Ureter (tissue), 1 donor: ENCODE measurements around the gene TIMP4. TPM values are rescaled to one million over a fixed set of nuclear protein-coding genes. Genes with fewer than 3 reads are reported as not detected.

Experiments
- DNase-seq: peaks from one replicate; pipeline ENCODE4 v3.0.0-alpha.2; 2020; ENCODE audit warnings: low spot score
- total RNA-seq: library from RNA; stranded (reverse); gene quantifications from one replicate; pipeline ENCODE4 v1.2.4, GENCODE V29; 2023
- donor health status: DM: yes; HTN: yes; CAD: no.

TIMP4 gene
- total RNA-seq, 1 donor from 2014 or later, result 16.5 TPM

DNA sequence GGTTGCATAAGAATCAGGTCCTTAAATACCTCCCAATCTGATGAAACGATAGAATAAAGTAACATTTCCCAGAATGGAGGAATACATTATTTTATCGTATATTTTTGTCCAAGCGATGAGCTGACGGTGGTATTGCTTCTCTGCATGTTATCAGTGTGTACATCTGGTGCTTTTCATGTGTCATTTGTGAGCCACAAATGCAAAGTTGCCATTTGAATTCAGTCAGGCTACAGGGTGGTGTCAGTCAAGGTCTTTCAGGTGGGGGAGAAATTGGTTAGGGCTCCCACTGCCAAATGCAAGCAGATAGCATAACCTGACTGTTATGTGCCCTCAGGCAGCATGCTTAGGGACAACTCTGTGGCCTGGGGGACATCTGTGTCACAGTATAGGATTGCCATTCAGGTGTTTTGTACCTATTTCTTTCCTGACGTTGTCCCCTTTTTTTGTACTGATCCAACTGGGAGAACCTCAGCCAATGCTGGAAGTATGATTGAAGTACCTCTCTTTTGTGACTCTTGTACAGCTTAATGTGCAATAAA is 26.5 kb upstream of the TIMP4 start:
- DNase-seq, result no peak

DNA sequence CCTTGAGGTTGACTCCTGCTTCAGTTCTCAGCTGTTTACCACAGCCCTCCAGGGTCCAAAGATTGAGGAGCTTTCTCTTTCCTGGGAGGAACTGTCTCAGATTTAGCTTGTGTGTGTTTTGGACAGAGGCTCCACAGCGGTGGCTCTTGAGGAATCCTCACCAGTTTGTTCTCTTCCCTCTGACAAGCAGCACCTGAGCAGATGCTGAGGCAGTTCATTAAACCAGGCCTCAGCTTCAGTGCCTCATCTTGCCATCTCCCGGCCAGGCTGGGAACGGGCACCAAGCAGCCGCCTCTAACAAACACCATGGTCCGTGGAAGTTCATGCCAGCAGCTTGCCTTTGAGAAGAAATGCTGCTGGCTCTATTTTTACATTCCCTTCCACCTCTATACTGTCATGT is 25.8 kb upstream of the TIMP4 start:
- no peak for DNase-seq

DNA sequence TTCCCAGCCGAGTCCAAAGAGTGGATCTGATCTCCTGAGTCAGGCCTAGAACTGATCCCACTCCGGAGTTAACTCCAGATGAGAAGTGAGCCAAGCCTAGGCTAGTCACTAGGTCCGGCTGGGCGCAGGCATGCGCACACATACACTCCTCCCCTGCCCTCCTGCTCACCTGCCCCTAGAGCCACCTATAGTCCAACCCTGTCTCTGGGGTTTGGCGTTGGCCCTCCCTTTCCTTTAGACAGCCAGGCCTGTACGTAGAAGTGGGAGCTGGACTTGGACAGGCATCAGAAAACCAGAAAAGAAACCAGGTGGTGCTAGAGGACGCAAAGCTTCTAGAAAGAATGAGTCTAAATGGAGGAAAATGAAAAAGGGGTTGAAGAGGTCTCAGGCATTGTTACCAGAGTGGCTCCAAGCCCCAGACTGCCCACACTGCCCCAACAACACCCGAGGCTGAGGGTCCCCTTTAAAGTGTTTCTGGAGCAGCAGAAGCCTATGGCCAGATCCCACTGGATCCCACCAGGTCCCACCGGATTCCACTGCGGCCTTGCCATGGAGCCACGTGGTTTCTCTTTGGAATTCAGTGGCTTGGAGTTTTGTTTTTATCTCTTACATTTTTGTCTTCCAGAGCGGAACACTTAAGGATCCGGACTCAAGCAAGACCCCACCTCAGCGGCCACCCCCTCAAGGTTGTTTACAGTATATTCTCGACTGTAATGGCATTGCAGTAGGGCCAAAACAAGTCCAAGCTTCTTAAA is 24.2 kb upstream of the TIMP4 start:
- no peak for DNase-seq

DNA sequence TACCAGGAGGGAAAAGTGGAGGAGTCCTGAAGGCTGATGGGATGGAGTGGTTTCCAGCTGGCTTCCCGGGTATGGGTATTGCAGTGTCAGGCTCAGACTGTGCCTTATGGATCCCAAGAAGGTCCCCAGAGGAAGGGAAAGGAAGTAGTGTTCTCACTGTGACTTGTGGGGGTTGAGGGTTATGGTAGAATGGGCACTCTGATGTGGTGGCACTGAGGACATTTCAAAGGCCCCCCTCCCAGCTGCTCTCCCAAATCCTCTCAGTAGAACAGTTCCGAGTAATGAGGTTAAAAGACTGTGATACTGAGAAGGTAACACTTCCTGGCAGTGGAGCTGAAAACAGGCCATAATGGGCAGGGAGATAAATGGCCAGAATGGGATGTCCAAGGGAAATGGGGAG is 23.1 kb upstream of the TIMP4 start:
- no peak for DNase-seq

DNA sequence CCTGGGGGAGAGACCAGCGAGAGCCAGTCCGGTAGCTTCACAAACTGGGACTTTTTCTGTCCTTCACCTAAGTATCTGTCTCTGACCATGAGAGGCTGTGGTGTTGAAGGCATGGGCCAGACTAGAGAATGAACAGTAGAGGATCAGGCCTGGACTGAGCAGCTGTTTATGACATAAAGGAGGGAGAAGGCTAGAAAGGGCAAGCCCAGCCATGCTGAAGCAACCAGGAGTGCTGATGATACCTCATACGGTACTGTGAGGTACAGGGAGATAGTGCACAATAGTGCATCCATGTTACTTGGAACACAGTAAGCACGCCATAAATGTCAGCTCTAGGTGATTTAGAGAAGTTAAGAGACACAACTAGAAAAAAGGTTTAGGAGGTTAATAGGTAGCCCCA is 22.6 kb upstream of the TIMP4 start:
- no peak for DNase-seq

DNA sequence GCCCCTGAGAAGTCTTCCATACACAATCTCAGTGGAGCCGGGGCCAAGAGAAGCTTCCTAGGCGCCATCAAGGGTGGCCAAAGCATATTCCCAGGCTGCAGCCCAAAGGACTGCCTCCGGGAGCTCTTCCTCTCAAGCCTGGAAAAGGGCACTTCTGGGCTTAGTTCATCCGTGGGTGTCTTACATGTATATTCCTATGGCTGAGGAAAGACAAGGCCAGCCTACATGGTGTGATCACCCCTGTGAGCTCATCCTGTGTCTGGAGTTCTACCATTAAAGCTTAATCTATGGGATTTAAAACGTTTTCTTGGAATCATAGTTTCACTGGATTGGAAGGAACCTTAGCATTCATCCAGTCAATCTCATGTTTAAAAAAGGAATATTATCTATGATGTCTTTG is 21.9 kb upstream of the TIMP4 start:
- no peak for DNase-seq

DNA sequence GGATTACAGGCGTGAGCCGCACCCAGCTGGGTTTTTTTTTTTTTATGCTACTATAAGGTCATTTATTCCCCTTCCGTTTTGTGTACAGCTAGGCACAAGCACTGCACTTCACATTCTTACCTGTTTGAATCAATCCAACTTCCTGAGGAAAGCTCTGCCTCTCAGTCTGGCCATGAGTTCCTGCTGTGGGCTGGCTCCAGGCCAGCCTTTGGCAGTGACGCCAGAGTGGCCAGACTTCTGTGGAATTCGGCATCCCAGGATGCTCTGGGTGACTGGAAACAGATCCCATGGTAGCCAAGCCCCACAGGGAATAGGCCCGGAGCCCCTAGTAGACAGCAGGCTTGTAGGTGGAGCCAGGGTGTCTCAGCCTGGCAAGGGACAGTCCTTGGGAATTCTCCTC is 21.5 kb upstream of the TIMP4 start:
- peak; percentile 75 for DNase-seq

DNA sequence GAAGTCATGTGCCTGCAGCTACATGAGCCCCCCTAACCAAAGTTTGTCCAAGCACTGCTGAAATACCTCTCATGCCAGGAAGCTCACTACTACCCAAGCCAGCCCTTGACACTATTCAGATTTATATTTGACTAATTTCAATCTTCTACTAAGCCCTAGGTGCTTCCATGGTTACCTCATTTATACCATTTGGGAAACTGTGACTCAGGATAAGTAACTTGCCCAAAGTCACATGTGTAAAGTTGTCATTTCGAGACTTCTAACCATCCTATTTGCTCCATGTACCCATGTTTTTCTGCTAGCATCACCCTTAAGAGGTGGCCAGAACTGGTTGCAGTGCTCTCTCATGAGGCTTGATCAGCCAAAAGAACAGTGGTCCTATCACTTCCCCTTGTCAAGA is 20.7 kb upstream of the TIMP4 start:
- no peak for DNase-seq

DNA sequence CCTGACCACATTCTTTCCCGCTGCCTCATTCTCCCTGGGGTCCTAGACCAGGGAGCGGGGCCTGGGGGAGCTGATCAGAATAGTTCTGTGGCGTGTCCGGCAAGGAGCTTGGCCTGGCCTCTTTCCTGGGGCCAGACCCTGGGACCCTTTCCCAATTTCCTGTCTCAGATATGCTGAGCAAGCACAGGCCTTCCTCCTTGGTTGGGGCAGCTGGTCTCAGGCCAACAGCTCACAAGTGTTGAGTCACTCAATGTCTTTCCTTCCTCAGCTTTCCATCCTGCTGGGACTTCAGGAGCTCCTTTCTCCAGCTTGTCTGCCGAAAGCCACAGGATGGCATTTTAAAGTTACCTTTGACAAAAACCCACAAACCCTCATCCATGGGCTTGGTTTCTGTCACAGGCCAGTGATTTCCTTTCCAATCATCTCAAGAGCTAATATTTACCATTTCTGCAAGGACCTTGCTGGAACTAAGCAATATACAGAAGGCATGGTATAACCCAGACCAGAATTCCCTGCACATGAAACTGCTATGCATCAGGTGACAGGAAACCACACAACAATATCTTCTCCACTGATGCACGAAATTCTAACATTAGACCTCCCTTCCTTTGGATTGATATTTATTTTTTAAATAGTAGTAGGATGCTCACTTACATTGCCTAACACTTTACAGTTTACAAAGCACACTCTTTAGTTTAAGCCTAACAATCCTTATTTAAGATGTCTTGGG is 19.5 kb upstream of the TIMP4 start:
- no peak for DNase-seq

DNA sequence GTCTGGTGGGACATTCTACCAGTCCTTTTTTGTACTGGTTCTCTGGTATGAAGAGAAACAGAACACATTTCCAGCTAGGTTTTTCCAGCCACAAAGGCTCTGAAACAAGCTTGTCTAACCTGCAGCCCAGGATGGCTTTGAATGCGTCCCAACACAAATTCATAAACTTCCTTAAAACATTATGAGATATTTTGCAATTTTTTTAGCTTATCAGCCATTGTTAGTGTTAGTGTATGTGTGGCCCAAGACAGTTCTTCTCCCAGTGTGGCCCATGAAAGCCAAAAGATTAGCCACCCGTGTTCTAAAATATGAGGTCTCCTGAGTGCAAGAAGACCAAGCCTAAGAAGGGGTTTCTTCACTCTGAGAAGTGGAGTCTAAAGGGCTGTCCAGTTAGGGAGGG is 18.4 kb upstream of the TIMP4 start:
- no peak for DNase-seq

DNA sequence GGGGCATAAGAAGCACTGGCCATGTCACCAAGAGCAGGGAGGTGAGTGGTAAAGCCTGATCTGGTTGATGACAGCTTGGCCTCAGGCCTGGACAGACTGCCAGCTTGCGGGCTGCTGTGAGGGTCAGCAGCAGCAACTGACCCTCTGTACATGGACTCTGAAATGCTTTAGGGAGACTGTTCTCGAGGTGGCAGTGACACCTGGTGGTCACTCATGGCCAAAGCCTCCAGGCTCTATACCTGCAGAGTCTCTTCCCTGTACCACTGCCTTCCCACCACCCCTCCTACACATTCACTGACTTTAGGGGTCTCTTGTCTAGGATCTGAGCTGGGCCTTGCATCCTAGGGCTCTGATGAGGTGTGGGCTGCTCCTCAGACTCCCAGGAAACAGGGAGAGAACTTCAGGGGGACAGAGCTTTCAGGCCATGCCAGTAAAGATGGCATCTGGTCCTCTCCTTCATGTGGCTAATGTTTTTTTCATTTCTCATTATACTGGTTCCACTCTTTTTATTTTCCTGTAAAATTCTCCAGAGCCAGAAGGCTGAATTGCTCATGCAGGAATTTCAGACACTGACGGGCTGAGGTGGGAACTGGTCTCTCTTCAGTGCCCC is 17.2 kb upstream of the TIMP4 start:
- peak; percentile 59 for DNase-seq

DNA sequence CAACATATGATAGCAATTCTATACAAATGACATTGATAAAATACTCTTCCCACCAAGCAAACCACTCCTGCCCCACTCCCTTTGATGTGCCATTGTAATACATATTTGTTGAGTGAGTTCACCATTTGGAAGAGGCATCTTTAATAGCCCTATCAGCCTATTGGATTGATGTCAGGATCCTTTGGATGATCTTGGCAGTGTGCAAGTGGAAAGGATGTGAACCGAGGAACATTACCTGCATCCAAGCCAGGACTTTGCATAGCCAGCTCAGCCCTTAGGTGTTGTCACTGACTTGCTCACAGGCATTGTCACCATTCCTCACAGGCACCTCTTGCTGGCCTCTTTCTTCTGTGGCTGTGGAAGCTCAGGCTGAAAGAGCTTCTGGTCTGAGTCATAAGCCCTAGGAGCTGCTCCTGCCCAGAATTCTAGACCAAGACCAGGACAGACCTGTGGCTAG is 16.5 kb upstream of the TIMP4 start:
- DNase-seq, result no peak

DNA sequence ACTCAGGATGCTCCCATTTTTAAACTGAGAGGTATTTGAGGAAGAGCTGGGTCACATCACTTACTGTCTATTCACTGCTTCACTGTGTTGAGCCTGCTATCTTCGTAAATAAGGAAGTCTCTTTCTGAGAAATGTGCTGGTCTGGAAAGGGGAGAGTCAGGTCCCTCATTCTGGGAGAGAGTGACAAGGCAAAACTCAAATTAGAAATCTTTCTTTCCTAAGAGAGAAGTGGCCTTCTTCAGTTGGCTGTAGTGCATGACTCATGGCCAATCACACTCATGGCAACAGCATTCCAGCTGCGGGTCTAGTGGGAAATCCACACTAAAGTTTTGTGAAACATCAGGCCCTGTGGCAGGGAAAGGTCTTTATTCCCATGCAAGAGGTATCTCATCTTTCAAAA is 11.5 kb upstream of the TIMP4 start:
- no peak for DNase-seq

DNA sequence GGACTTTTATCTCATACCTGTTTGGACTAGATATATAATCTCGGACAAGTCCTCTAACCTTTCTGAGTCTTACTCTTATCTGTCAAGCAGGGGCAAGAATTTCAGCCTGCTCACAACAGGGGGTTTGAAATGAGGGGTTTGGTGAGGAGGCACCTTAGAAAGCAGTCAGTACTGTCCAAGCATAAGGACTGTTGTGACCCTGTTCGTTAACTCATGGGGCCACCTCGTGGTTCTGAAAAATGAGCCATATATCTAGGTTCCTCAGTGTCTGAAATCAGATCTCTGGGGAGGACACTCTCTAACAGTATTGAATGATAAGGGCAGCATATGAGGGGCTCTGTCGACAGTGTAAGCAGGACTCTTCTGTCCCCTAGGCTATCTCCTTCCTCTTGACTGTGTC is 7.2 kb upstream of the TIMP4 start:
- no peak for DNase-seq

DNA sequence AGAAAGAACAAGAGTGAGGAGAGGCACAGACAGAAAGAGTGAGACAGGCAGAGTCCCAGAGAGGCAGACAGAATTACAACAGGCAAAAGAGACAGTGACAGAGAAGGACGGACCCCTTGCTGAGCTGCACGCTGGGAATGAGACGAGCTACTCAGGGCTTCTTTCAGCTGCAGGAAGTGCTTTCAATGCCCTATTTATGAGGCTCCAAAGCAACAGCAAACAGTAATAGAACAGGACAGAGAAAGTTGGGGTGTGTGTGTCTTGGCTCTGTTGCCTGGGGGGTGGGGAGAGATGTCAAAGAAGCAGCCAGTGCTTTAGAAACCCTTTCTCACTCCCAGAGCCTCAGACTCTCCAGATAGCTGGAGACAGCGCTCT is 502 bp upstream of the TIMP4 start:
- no peak for DNase-seq

DNA sequence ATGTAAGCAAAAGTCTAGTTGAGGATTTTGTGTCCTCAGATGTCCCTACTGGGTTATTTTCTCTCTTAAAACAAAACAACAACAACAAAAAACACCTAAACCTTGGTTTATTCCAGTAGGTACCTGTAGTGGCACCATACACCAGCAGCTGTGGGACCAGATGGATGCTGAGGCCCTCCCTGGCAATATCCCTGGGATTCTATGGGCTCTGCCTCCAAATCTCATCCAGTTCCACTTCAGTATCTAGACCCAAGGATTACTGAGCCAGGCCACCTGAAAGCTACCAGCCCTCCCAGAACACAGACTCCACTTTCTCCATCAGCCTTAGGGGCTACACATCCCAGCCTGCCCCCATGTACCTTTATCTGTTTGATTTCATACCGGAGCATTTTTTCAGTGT is 1.7 kb downstream of the TIMP4 start:
- no peak for DNase-seq

DNA sequence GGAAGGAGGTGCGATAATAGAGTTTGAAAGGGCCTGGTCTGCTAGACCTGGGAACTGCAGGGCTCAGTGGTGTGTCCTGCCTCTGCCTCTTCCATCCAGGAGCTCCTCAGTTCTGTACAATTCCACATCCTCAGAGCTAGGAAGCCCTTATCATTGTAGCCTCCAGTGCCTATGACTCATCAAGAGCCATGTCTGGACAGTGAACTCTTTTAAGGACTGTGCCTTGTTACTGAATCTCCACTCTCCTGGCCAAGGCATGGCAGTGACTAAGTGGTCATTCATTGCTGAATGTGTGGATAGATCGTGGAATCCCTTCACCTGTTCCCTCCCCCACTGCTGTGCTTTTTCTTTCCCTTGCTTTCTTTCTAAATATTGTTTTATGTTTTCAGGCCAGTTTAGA is 2.9 kb downstream of the TIMP4 start:
- DNase-seq, result no peak

DNA sequence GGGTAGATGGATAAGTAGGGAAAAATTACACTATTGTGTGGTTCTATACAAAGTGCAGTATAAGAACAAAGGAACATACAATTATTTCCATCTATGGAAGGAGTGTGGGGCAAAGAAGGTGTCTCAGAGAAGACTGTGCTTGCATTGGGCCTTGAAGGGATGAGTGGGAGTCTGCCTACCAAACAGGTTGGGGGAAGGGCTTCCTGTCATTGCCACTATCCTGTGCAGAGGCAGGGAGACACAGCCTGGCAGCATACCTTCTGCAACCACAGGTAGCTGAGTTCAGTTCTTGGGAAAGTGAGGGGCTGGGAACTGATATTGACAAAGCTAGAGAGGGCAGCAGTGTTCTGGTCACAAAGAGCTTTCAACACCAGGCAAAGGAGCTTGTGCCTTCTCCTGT is 3.4 kb downstream of the TIMP4 start:
- DNase-seq, result no peak

DNA sequence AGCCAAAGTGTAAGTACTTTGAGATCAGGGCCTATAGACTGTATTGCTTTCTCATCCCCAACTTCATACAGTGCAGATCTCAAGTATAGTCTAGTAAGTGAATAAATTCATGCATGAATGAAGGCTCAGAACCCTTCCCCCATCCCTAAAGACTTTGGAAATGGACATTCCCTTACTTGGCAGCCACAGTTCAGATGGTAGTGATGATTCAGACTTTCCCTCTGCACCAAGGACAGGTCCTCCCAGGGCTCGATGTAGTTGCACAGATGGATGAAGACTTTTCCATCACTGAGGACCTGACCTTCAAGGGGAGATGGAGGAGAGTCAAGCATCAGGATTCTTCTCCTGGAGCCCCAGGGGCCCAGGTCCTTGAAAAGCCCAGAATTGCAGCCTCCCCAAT is 4.6 kb downstream of the TIMP4 start:
- no peak for DNase-seq

DNA sequence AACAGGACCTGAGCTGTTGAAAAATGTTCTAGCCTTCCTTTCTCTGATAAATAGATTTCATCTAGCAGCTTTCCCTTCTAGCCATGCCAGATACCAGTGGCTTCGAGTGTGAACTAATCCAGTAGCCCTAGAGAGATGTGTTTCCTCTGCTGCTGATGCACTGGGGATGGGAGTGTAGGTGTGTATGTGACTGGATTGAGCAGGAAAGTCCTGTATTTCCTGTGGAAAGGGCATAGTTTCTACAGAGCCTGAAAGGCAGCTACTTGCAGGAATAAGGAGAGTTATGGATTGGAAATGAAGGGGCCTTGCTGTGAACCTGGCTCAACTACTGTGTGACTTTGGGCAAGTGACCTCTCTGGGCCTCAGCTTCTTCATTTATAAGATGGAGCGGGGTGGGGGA is 8.6 kb downstream of the TIMP4 start:
- DNase-seq, result no peak

DNA sequence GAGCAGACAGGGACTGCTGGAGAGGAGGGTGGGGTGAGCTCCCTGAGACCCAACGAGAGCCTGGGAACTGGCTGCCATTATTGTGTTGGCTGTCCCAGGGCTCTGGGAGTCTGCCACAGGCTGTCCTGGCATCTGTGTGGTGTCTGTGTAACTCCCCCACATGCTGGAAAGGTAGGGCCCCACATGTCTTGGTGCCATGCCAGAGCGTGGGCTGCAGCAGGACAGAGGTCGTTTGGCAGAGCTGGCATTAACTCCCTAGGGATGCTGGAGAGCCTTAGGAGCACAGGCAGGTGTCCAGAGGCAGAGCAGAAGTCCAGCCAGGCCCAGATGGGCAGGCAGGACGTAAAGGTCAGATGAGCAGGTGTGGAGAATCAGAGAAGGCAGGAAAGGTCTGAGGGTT is 9.7 kb downstream of the TIMP4 start:
- DNase-seq, result no peak

DNA sequence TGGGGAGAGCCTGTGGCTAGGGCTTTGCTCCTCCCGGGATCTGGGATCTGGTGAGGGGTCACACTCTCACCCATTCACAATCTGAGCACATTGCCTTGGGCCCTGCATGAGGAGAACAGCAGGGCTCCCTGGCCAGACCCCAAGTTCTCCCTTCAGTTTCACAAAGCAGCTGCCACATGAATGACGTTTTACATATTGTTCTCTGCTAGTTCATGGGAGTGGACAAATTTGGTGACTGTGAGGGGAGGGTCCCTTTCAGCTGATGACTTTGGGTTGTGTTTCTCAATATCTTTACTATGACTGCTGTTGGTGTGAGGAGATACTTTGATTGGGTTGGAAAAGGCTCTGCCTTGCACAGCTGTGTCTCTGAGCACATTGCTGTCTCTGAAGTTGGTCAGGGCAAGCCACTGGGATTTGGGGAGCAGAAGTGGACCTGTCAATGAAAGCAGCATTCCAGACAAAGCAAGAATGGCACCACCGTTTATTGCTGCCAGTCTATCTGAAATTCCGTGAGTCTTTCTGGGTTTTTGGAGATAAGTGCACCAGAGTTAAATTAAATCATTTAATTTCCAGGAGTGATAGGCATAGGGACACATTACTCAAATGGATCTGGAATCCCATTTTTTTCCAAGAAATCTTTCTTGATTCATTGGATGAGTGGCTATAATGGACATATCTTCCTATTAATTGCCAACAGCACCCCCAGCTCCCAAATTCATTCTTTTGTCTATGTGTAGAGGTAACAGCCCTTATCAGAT is 10.3 kb downstream of the TIMP4 start:
- no peak for DNase-seq
